ENCODE results near the gene KSR2.
"Not testable (repeated sequence)": the region's sequence is repeated elsewhere in the genome, so short reads cannot be mapped to it uniquely, and the experiment has no call there.

Gene KSR2

GRCh38 chr12:117821480-117822175 is 147.2 kb downstream of the KSR2 start:
- no peak for DNase-seq (ENCODE audit: low spot score)

GRCh38 chr12:117820216-117820907 is 148.4 kb downstream of the KSR2 start:
- DNase-seq (ENCODE audit: low spot score): no peak

- DNase-seq (ENCODE audit: low spot score): no peak
Measured at GRCh38 chr12:117819160-117819559, 149.6 kb downstream of the KSR2 start.

GRCh38 chr12:117818400-117818799 is 150.4 kb downstream of the KSR2 start:
- DNase-seq (ENCODE audit: low spot score): no peak

GRCh38 chr12:117809509-117809908 is 159.3 kb downstream of the KSR2 start:
- no peak for DNase-seq (ENCODE audit: low spot score)

- no peak for DNase-seq (ENCODE audit: low spot score)
Measured at GRCh38 chr12:117807946-117808345, 160.8 kb downstream of the KSR2 start.

GRCh38 chr12:117807355-117807754 is 161.4 kb downstream of the KSR2 start:
- no peak for DNase-seq (ENCODE audit: low spot score)

GRCh38 chr12:117805865-117806264 is 162.9 kb downstream of the KSR2 start:
- no peak for DNase-seq (ENCODE audit: low spot score)

GRCh38 chr12:117803001-117803400 is 165.8 kb downstream of the KSR2 start:
- DNase-seq (ENCODE audit: low spot score): no peak

- DNase-seq (ENCODE audit: low spot score): not testable (repeated sequence)
Measured at GRCh38 chr12:117800711-117801110, 168.1 kb downstream of the KSR2 start.

- no peak for DNase-seq (ENCODE audit: low spot score)
Measured at GRCh38 chr12:117797202-117797601, 171.6 kb downstream of the KSR2 start.

- DNase-seq (ENCODE audit: low spot score): no peak
Measured at GRCh38 chr12:117792877-117793424, 175.8 kb downstream of the KSR2 start.

- no peak for DNase-seq (ENCODE audit: low spot score)
Measured at GRCh38 chr12:117792471-117792870, 176.3 kb downstream of the KSR2 start.

- DNase-seq (ENCODE audit: low spot score): no peak
Measured at GRCh38 chr12:117790948-117791347, 177.8 kb downstream of the KSR2 start.

GRCh38 chr12:117790198-117790597 is 178.6 kb downstream of the KSR2 start:
- no peak for DNase-seq (ENCODE audit: low spot score)

GRCh38 chr12:117789195-117789912 is 179.4 kb downstream of the KSR2 start:
- DNase-seq (ENCODE audit: low spot score): no peak

- no peak for DNase-seq (ENCODE audit: low spot score)
Measured at GRCh38 chr12:117778656-117779055, 190.1 kb downstream of the KSR2 start.

GRCh38 chr12:117774941-117775775 is 193.6 kb downstream of the KSR2 start:
- no peak for DNase-seq (ENCODE audit: low spot score)

- no peak for DNase-seq (ENCODE audit: low spot score)
Measured at GRCh38 chr12:117768860-117769259, 199.9 kb downstream of the KSR2 start.

GRCh38 chr12:117766008-117766407 is 202.8 kb downstream of the KSR2 start:
- DNase-seq (ENCODE audit: low spot score): no peak

- no peak for DNase-seq (ENCODE audit: low spot score)
Measured at GRCh38 chr12:117762143-117762542, 206.6 kb downstream of the KSR2 start.

All from hepatic stellate cell (primary cell).